Measurements from ENCODE around the gene DRAP1. TPM values are rescaled to one million over a fixed set of nuclear protein-coding genes. Genes with fewer than 3 reads are reported as not detected.

Gene DRAP1
- total RNA-seq, 2 donors from 2014 or later = 101 to 127 TPM

DNA sequence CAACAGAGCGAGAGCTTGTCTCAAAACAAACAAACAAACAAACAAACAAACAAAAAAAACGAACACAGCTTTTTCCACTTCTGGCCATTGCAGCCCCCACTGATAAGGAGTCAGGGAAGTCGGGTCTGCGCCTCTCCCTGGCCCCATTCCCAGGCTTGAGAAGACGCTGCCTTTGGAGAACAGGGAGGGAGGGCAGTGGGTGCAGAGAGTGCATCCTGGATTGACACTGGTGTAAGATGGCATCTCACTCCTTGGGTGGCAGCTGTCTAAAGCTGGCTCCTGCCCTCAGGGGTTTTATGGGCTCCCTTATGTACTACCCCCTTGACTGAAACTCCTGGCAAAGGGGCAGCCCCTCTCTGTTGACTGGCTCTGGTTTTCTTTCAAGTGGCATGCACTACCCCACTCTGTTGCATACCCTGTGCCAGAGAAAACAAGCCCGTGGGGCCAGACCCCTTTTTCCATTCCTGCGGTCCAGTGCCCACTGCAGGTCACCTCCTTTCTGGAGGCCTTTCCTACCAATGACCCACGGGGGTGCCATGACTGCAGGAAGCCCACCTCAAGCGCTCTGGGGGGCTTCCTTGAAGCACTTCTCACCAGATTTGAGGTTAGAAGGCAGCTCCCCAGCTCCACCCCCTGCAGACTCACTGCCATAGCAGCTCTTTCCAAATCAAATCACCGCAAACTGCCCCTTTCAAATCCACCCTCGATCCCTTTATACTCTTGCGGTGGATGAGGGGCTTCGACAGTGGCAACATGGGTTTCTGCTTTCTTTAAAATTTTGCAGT lies 12.7 kb downstream of the DRAP1 start:
- TF ChIP-seq POLR2AphosphoS5 (IDR thresholded peaks at IDR 0.05) (no peak), POLR2A (IDR thresholded peaks at IDR 0.05) (no peak)
- TF ChIP-seq, protein P1, sequence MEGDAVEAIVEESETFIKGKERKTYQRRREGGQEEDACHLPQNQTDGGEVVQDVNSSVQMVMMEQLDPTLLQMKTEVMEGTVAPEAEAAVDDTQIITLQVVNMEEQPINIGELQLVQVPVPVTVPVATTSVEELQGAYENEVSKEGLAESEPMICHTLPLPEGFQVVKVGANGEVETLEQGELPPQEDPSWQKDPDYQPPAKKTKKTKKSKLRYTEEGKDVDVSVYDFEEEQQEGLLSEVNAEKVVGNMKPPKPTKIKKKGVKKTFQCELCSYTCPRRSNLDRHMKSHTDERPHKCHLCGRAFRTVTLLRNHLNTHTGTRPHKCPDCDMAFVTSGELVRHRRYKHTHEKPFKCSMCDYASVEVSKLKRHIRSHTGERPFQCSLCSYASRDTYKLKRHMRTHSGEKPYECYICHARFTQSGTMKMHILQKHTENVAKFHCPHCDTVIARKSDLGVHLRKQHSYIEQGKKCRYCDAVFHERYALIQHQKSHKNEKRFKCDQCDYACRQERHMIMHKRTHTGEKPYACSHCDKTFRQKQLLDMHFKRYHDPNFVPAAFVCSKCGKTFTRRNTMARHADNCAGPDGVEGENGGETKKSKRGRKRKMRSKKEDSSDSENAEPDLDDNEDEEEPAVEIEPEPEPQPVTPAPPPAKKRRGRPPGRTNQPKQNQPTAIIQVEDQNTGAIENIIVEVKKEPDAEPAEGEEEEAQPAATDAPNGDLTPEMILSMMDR (IDR thresholded peaks at IDR 0.05) = no peak
- Histone ChIP-seq H3K27ac (no peak overlapping the region), H3K27me3 (replicated peaks; ENCODE audit: insufficient read depth) (no peaks in the 10 kb centered on the region), H3K4me1 (replicated peaks) (no peaks in the 10 kb centered on the region), H3K4me3 (no peak overlapping the region), H3K9me3 (no peaks in the 10 kb centered on the region), H3K36me3 (no peaks in the 10 kb centered on the region)
- no peak for DNase-seq (ENCODE audit: low spot score)
- 54% methylated on average over 13 of the region's 13 CpGs for WGBS
- intact Hi-C loops (cut with DNase I) = no loop called here

DNA sequence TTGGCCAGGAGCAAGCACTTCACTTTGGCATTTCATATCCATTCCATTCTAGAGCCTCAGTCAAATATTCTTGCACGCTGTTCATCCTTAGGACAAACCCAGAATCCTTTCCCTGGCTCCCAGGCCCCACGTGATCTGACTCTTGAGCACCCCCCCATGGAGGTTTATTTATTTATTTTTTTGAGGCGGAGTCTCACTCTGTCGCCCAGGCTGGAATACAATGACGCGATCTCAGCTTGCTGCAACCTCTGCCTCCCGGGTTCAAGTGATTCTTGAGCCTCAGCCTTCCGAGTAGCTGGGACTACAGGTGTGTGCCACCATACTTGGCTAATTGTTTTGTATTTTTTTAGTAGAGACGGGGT lies 13.3 kb downstream of the DRAP1 start:
- no peaks in the 10 kb centered on the region for H3K4me1 ChIP-seq (replicated peaks)
- no peaks in the 10 kb centered on the region for H3K36me3 ChIP-seq
- TF ChIP-seq POLR2A (IDR thresholded peaks at IDR 0.05) (no peak), POLR2AphosphoS5 (IDR thresholded peaks at IDR 0.05) (no peak)
- TF ChIP-seq, protein P1 (IDR thresholded peaks at IDR 0.05) = no peak
- WGBS = 42% methylated on average over 9 of the region's 9 CpGs
- no peak overlapping the region for H3K27ac ChIP-seq
- intact Hi-C loops (cut with DNase I) = no loop called here
- DNase-seq (ENCODE audit: low spot score) = no peak
- H3K27me3 ChIP-seq (replicated peaks; ENCODE audit: insufficient read depth) = no peaks in the 10 kb centered on the region
- H3K4me3 ChIP-seq = no peak overlapping the region
- H3K9me3 ChIP-seq = no peaks in the 10 kb centered on the region

DNA sequence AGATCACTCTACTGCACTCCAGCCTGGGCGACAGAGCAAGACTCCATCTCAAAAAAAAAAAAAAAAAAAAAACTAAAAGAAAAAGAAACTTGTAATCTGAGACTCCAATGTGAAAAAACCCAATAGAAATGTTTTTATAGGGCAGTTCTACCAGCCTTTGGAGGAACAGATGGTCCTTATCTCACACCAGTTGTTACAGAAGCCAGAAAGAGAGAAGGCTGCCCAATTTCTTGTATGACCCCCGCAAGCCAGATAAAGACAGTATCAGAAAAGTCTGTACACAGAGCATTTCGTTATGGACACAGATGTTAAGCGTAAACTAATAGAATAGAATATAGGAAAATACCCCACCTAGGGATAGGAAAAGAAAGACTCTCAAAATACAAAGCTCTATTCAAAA lies 14.8 kb downstream of the DRAP1 start:
- H3K36me3 ChIP-seq = no peaks in the 10 kb centered on the region
- no peak overlapping the region for H3K4me3 ChIP-seq
- no peak overlapping the region for H3K27ac ChIP-seq
- 33% methylated on average over 4 of the region's 4 CpGs for WGBS
- no peaks in the 10 kb centered on the region for H3K4me1 ChIP-seq (replicated peaks)
- no peaks in the 10 kb centered on the region for H3K27me3 ChIP-seq (replicated peaks; ENCODE audit: insufficient read depth)
- TF ChIP-seq, protein P1 (IDR thresholded peaks at IDR 0.05) = no peak
- no peak for TF ChIP-seq POLR2A (IDR thresholded peaks at IDR 0.05)
- TF ChIP-seq POLR2AphosphoS5 (IDR thresholded peaks at IDR 0.05) = no peak
- H3K9me3 ChIP-seq = no peaks in the 10 kb centered on the region
- no peak for DNase-seq (ENCODE audit: low spot score)
- intact Hi-C loops (cut with DNase I) = no loop called here

DNA sequence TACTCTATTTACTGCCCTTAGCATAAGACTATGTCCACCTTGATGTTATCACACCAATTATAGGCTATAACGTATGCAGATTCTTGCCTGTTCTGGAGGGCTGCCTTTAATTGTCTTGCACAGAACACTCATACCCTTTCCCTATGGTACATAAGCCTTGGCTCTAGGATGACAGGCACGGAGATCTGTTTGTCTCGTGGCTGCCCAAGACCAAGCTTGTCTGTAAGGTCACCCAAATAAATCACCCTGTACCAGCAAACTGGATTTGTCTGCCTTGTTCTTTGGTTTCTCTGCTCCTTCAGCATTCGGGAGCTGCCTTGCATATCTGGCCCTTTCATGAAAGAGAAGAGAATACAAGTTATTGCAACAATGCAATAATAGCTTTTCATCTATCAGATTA lies 18.5 kb downstream of the DRAP1 start:
- Histone ChIP-seq H3K4me3 (no peak overlapping the region), H3K9me3 (no peaks in the 10 kb centered on the region), H3K27ac (no peak overlapping the region), H3K4me1 (replicated peaks) (no peaks in the 10 kb centered on the region), H3K36me3 (no peaks in the 10 kb centered on the region), H3K27me3 (replicated peaks; ENCODE audit: insufficient read depth) (no peaks in the 10 kb centered on the region)
- DNase-seq (ENCODE audit: low spot score) = no peak
- intact Hi-C loops (cut with DNase I) = no loop called here
- WGBS = 33% methylated on average over 4 of the region's 4 CpGs
- TF ChIP-seq, protein P1 (IDR thresholded peaks at IDR 0.05) = no peak
- TF ChIP-seq POLR2A (IDR thresholded peaks at IDR 0.05) (no peak), POLR2AphosphoS5 (IDR thresholded peaks at IDR 0.05) (no peak)

DNA sequence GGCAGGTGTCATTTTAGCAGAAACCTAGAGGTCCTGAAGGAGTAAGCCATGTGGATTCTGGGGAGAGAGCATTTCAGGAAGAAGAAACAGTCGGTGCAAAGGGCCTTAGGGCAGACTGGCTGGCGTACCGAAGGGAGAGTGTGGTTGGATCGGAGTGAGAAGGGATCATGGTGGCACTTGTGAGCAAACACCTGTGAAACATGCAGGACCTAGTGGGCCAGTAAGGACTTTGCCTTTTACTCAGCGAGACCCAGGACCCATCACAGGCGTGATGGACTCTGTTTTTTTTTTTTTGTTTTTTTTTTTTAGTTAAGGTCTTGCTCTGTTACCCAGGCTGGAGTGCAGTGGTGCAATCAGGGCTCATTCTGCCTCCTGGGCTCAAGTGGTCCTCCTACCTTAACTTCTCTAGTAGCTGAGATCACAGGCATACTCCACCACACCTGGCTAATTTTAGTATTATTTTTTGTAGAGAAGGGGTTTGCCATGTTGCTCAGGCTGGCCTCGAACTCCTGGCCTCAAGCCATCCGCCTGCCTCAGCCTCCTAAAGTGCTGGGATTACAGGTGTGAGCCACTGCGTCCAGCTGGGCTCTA lies 22.6 kb downstream of the DRAP1 start:
- TF ChIP-seq, protein P1 (IDR thresholded peaks at IDR 0.05) = no peak
- TF ChIP-seq POLR2AphosphoS5 (IDR thresholded peaks at IDR 0.05) (no peak), POLR2A (IDR thresholded peaks at IDR 0.05) (no peak)
- H3K4me1 ChIP-seq (replicated peaks) = no peaks in the 10 kb centered on the region
- 70% methylated on average over 9 of the region's 9 CpGs for WGBS
- H3K36me3 ChIP-seq = no peaks in the 10 kb centered on the region
- intact Hi-C loops (cut with DNase I) = no loop called here
- H3K9me3 ChIP-seq = no peaks in the 10 kb centered on the region
- H3K27me3 ChIP-seq (replicated peaks; ENCODE audit: insufficient read depth) = no peaks in the 10 kb centered on the region
- H3K27ac ChIP-seq = no peak overlapping the region
- H3K4me3 ChIP-seq = no peak overlapping the region
- no peak for DNase-seq (ENCODE audit: low spot score)
